CD8-positive, alpha-beta memory T cell (primary cell): ENCODE results near the gene SOX12. TPM values are rescaled to one million over a fixed set of nuclear protein-coding genes. Genes with fewer than 3 reads are reported as not detected.

Source experiments
- CTCF ChIA-PET: fragments of 350-600 bp; sonication (Branson Sonifier 250); formaldehyde crosslinking; loops from one replicate; lab custom pipeline; 2021; ENCODE audit warnings: antibody characterized with exemption; lab: Charles Lee
- POLR2A ChIA-PET: fragments of 350-600 bp; sonication (Branson Sonifier 250); formaldehyde crosslinking; loops from one replicate; lab custom pipeline; 2021; ENCODE audit warnings: antibody characterized with exemption; lab: Charles Lee
- DNase-seq, 5 donors: peaks; one replicate each; pipeline versions ENCODE4 v3.0.0 to v3.0.0-alpha.2; 2020 to 2022; ENCODE audit warnings: mixed read lengths in 1 of 5
- H3K27ac ChIP-seq: one replicate; pipeline ENCODE4 v1.7.0; 2013; ENCODE audit warnings: low read depth, mild to moderate bottlenecking, low read length, moderate library complexity
- H3K27me3 ChIP-seq: 2 replicates; pipeline ENCODE4 v1.7.0; 2013; ENCODE audit warnings: low read length, mild to moderate bottlenecking; ENCODE audit not compliant: insufficient read depth, poor library complexity, severe bottlenecking
- H3K36me3 ChIP-seq: 2 replicates; pipeline ENCODE4 v1.7.0; 2013; ENCODE audit warnings: mild to moderate bottlenecking, low read length, moderate library complexity; ENCODE audit not compliant: insufficient read depth
- H3K4me1 ChIP-seq: 2 replicates; pipeline ENCODE4 v1.7.0; 2013; ENCODE audit warnings: mild to moderate bottlenecking, low read length, moderate library complexity; ENCODE audit not compliant: insufficient read depth
- H3K4me3 ChIP-seq: 2 replicates; pipeline ENCODE4 v1.7.0; 2013; ENCODE audit warnings: mild to moderate bottlenecking, low read length
- H3K9me3 ChIP-seq: 2 replicates; pipeline ENCODE4 v1.7.0; 2013; ENCODE audit warnings: mild to moderate bottlenecking, low read length
- H3K27ac Mint-ChIP-seq, 8 donors: one replicate each; pipeline ENCODE4 v1.8.0; 2020 to 2021; ENCODE audit warnings: mixed read lengths in 8 of 8, mild to moderate bottlenecking in 6 of 8, inconsistent platforms in 3 of 8, moderate library complexity in 3 of 8
- H3K27me3 Mint-ChIP-seq, 2 donors: one replicate each; pipeline ENCODE4 v1.8.0; 2020 to 2021; ENCODE audit warnings: mixed read lengths in 2 of 2, mild to moderate bottlenecking in 1 of 2, moderate library complexity in 1 of 2
- H3K36me3 Mint-ChIP-seq, 3 donors: one replicate each; pipeline ENCODE4 v1.8.0; 2020 to 2021; ENCODE audit warnings: mixed read lengths in 3 of 3, inconsistent platforms in 1 of 3, mild to moderate bottlenecking in 1 of 3
- H3K4me1 Mint-ChIP-seq, 3 donors: one replicate each; pipeline ENCODE4 v1.8.0; 2020 to 2021; ENCODE audit warnings: mixed read lengths in 3 of 3, inconsistent platforms in 1 of 3, mild to moderate bottlenecking in 1 of 3
- H3K4me3 Mint-ChIP-seq, 7 donors: one replicate each; pipeline ENCODE4 v1.8.0; 2020 to 2021; ENCODE audit warnings: mixed read lengths in 7 of 7, mild to moderate bottlenecking in 6 of 7, moderate library complexity in 4 of 7, inconsistent platforms in 2 of 7
- H3K9me3 Mint-ChIP-seq, 5 donors: one replicate each; pipeline ENCODE4 v1.8.0; 2020 to 2022; ENCODE audit warnings: mixed read lengths in 5 of 5, mild to moderate bottlenecking in 3 of 5, moderate library complexity in 2 of 5, inconsistent platforms in 1 of 5
- polyA plus RNA-seq: library from polyadenylated mRNA; unstranded; fragments of 300-500 nt; fragmentation: Illumina TruSeq; gene quantifications from one replicate; pipeline ENCODE4 v1.2.3, GENCODE V29; 2021
- total RNA-seq, 2 experiments: library from RNA; stranded (reverse); gene quantifications; one replicate each; pipeline ENCODE4 v1.2.3, GENCODE V29; 2021

SOX12 gene
- total and polyA plus RNA-seq, 3 experiments from 2014 or later = 0.64 to 5.1 (median 4.7) TPM

DNA sequence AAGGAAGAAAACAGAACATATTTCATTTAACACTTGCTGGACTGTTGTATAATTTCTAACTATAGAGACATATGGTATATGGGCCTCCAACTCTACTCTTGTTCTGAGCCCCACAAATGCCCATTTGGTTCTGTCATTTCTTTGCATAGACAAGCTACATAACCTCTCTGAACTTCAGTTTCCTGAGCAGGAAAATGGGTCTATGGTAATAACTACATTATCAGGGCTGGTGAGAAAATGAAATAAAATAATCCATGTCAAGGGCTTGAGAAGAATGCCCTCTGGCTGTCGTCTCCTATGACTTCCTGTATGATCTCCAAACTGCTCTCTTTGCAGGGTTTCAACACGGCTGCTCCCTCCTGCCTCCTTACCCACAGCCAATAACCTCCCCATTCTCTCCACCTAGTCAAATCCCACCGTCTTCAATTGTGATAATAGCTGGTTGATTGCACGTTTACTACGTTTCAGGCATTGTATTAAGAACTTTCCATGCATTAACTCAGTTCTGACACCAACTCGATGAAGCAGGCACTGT lies 16.0 kb upstream of the SOX12 start:
- no peak overlapping the region for H3K4me3 ChIP-seq
- no peak for DNase-seq
- H3K27me3 Mint-ChIP-seq = no peaks in the 10 kb centered on the region
- no peak overlapping the region for H3K27ac ChIP-seq
- no peaks in the 10 kb centered on the region for H3K36me3 ChIP-seq
- POLR2A ChIA-PET = interaction anchor here (0.9 kb wide), 1 partner anchor 11 kb away, joined by 3 read pairs; no protein-coding TSS in a partner anchor
- no peaks in the 10 kb centered on the region for H3K9me3 ChIP-seq
- no peaks in the 10 kb centered on the region for H3K27me3 ChIP-seq
- peaks cover 11% of the 10 kb centered on the region for H3K4me1 ChIP-seq
- no peaks in the 10 kb centered on the region for H3K36me3 Mint-ChIP-seq
- peak overlapping the region in 2 of 7 donors; percentile 16 to 20 for H3K4me3 Mint-ChIP-seq
- H3K27ac Mint-ChIP-seq = peak overlapping the region in 2 of 8 donors; percentile 7 to 47
- no peaks in the 10 kb centered on the region for H3K9me3 Mint-ChIP-seq
- peaks cover 9 to 14% (median 10%) of the 10 kb centered on the region in 3 donors for H3K4me1 Mint-ChIP-seq
- CTCF ChIA-PET = interaction anchor here (1.2 kb wide), 2 partner anchors 11 to 21 kb away, joined by 3 read pairs; no protein-coding TSS in a partner anchor

DNA sequence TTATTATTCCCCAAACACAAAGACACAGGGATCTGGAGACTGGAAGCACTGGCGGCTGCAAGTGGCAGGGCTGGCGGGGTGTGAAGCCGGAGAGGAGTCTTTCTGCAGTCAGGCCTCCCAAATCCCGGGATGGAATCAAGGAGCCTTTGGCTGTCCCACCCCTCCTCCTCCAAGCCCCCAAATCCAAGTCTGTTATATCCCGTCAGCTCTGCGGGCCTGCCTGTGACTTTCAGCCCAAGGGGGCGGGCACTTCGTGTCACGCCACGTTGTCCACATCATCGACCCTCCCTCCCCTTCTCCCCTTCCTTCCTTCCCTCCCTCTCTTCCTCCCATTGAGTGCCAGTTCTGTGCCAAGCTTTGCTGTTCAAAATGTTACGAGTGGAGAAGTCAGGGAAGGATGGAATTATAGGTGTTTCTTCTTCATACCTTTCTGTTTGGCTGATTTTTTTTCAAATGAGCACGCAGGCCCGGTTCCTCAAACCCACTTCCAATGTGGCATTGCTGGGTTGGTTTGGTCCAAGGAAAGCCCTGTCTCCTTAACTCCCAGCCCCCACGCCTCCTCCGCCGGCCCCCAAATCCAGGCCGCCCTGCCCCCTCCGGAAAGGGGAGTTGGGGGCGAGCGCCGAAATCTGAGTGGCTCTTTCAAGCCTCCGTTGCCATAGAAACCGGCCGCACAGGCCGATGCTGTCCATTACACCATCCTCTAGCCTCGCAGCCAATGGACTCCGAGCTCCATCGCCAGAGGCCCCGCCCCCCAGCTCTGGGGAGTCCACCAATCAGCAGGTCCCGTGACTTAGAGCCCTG lies 15.3 kb upstream of the SOX12 start:
- no peaks in the 10 kb centered on the region for H3K36me3 ChIP-seq
- H3K9me3 ChIP-seq = no peaks in the 10 kb centered on the region
- Mint-ChIP-seq H3K27me3 (no peaks in the 10 kb centered on the region), H3K9me3 (no peaks in the 10 kb centered on the region), H3K36me3 (no peaks in the 10 kb centered on the region), H3K27ac (peak overlapping the region in 5 of 8 donors; percentile 31 to 73 (median 52)), H3K4me1 (peaks cover 9 to 14% (median 10%) of the 10 kb centered on the region in 3 donors), H3K4me3 (peak overlapping the region in 6 of 7 donors; percentile 55 to 75 (median 67))
- ChIA-PET CTCF (interaction anchor here (1.1 to 1.2 kb wide), 3 partner anchors 12 to 20 kb away, joined by 3 to 4 read pairs (median 3); no protein-coding TSS in a partner anchor), POLR2A (interaction anchor here (0.7 to 0.9 kb wide), 4 partner anchors 8 to 598 kb away, joined by 3 to 7 read pairs (median 5); no protein-coding TSS in a partner anchor)
- peak; percentile 25 to 82 (median 64) for DNase-seq
- H3K27me3 ChIP-seq = no peaks in the 10 kb centered on the region
- H3K27ac ChIP-seq = no peak overlapping the region
- H3K4me3 ChIP-seq = peak overlapping the region; percentile 34
- H3K4me1 ChIP-seq = peaks cover 11% of the 10 kb centered on the region

DNA sequence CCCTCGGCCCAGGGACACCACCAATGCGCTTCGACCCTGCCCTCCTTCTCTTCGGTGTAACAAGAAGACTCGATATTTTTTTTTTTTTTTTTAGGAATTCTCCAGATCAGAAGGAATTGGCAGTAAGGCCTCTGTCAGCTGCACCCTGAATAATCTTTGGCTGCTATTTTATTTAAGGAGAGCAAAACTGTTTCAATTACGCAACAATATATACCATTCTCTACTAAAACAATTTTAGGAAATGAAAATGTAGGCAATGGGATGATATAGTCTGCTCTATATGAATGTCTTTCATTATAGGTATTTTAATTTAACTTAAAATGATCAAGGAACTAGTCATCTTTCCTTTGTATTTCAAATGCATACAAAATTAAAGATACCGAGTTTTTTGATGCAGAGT lies 14.7 kb upstream of the SOX12 start:
- Mint-ChIP-seq H3K27ac (peak overlapping the region in 3 of 8 donors; percentile 51 to 73 (median 52)), H3K4me3 (peak overlapping the region in 6 of 7 donors; percentile 55 to 75 (median 67)), H3K36me3 (no peaks in the 10 kb centered on the region), H3K27me3 (no peaks in the 10 kb centered on the region), H3K4me1 (peaks cover 9 to 14% (median 10%) of the 10 kb centered on the region in 3 donors), H3K9me3 (no peaks in the 10 kb centered on the region)
- ChIA-PET CTCF (interaction anchor here (1.1 to 1.2 kb wide), 2 partner anchors 14 to 20 kb away, joined by 3 to 4 read pairs; no protein-coding TSS in a partner anchor), POLR2A (interaction anchor here (0.7 to 0.9 kb wide), 3 partner anchors 9 to 597 kb away, joined by 5 to 7 read pairs (median 5); no protein-coding TSS in a partner anchor)
- peaks cover 11% of the 10 kb centered on the region for H3K4me1 ChIP-seq
- no peaks in the 10 kb centered on the region for H3K36me3 ChIP-seq
- H3K27ac ChIP-seq = no peak overlapping the region
- DNase-seq = no peak
- peak overlapping the region; percentile 34 for H3K4me3 ChIP-seq
- H3K9me3 ChIP-seq = no peaks in the 10 kb centered on the region
- no peaks in the 10 kb centered on the region for H3K27me3 ChIP-seq

GRCh38 chr20:311609-312008 lies 13.7 kb upstream of the SOX12 start:
- Histone ChIP-seq H3K27me3 (no peaks in the 10 kb centered on the region), H3K36me3 (no peaks in the 10 kb centered on the region), H3K27ac (no peak overlapping the region), H3K4me3 (no peak overlapping the region), H3K9me3 (no peaks in the 10 kb centered on the region), H3K4me1 (peaks cover 11% of the 10 kb centered on the region)
- ChIA-PET POLR2A (no interaction called here), CTCF (interaction anchor here (1.0 to 2.6 kb wide), 2 partner anchors 12 to 14 kb away, joined by 3 to 6 read pairs; partner anchors contain the start of genes SOX12 and ZCCHC3)
- DNase-seq = no peak
- Mint-ChIP-seq H3K27ac (peak overlapping the region in 1 of 8 donors; percentile 15), H3K27me3 (no peaks in the 10 kb centered on the region), H3K9me3 (no peaks in the 10 kb centered on the region), H3K36me3 (peaks cover 0 to 2% (median 0%) of the 10 kb centered on the region in 3 donors), H3K4me3 (no peak overlapping the region), H3K4me1 (peaks cover 9 to 14% (median 10%) of the 10 kb centered on the region in 3 donors)

GRCh38 chr20:312067-312466 lies 13.3 kb upstream of the SOX12 start:
- H3K36me3 Mint-ChIP-seq = peaks cover 0 to 2% (median 0%) of the 10 kb centered on the region in 3 donors
- peaks cover 11% of the 10 kb centered on the region for H3K4me1 ChIP-seq
- no peaks in the 10 kb centered on the region for H3K9me3 Mint-ChIP-seq
- no peak overlapping the region for H3K4me3 ChIP-seq
- H3K27ac Mint-ChIP-seq = no peak overlapping the region
- no peak overlapping the region for H3K27ac ChIP-seq
- H3K36me3 ChIP-seq = no peaks in the 10 kb centered on the region
- ChIA-PET POLR2A (no interaction called here), CTCF (interaction anchor here (0.8 to 2.6 kb wide), 3 partner anchors 12 to 18 kb away, joined by 3 to 6 read pairs (median 3); partner anchors contain the start of genes SOX12 and ZCCHC3)
- H3K4me1 Mint-ChIP-seq = peaks cover 9 to 14% (median 10%) of the 10 kb centered on the region in 3 donors
- H3K27me3 Mint-ChIP-seq = no peaks in the 10 kb centered on the region
- no peaks in the 10 kb centered on the region for H3K27me3 ChIP-seq
- no peak overlapping the region for H3K4me3 Mint-ChIP-seq
- no peaks in the 10 kb centered on the region for H3K9me3 ChIP-seq
- DNase-seq = no peak

DNA sequence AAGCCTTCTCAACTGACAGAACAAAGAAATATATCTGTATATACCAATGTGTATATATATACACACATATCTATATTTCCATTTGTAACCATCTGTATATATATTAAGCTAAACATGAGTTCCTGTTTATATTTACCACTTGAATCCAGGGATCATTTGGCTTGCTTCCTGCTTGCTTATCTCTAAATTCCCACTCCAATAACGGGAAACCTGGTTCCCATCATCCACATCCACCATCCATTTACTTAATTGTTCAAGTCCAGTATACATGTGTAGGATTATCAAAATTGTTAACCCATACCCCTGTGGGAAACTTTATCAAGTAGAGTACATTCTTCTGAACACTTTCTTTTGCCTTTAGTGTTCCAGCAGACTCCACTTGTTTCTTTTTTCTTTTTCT lies 12.5 kb upstream of the SOX12 start:
- peaks cover 9 to 14% (median 10%) of the 10 kb centered on the region in 3 donors for H3K4me1 Mint-ChIP-seq

DNA sequence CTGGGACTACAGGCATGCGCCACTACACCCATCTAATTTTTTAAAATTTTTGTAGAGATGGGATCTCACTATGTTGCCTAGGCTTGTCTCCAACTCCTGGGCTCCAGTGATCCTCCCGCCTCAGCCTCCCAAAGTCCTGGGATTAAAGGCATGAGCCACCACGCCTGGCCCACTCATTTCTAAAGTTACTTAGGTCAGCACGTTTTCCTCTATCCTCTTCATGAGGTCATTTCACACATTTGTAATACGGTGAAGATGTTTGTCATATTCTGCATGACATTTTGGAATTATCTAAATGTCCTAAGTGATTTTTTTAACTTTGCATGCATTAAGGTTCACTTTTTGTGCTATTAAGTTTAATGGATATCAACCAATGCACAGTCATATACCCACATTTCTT lies 11.9 kb upstream of the SOX12 start:
- peaks cover 11% of the 10 kb centered on the region for H3K4me1 ChIP-seq
- no peak overlapping the region for H3K27ac ChIP-seq
- no peaks in the 10 kb centered on the region for H3K9me3 ChIP-seq
- H3K4me3 ChIP-seq = no peak overlapping the region
- ChIA-PET CTCF (interaction anchor here (2.6 kb wide), 1 partner anchor 11 kb away, joined by 6 read pairs; the partner anchor contains the start of gene SOX12), POLR2A (no interaction called here)
- H3K36me3 ChIP-seq = no peaks in the 10 kb centered on the region
- H3K27me3 ChIP-seq = no peaks in the 10 kb centered on the region
- peaks cover 0 to 2% (median 0%) of the 10 kb centered on the region in 3 donors for H3K36me3 Mint-ChIP-seq
- no peaks in the 10 kb centered on the region for H3K9me3 Mint-ChIP-seq
- H3K4me1 Mint-ChIP-seq = peaks cover 9 to 14% (median 10%) of the 10 kb centered on the region in 3 donors
- no peaks in the 10 kb centered on the region for H3K27me3 Mint-ChIP-seq
- no peak for DNase-seq
- no peak overlapping the region for H3K27ac Mint-ChIP-seq
- H3K4me3 Mint-ChIP-seq = no peak overlapping the region

More for the DNA sequence above, 12.5 kb upstream of the SOX12 start:
- H3K36me3 ChIP-seq = no peaks in the 10 kb centered on the region
- H3K4me1 ChIP-seq = peaks cover 11% of the 10 kb centered on the region
- H3K4me3 ChIP-seq = no peak overlapping the region
- H3K9me3 ChIP-seq = no peaks in the 10 kb centered on the region
- no peaks in the 10 kb centered on the region for H3K27me3 Mint-ChIP-seq
- ChIA-PET CTCF (interaction anchor here (0.8 to 2.6 kb wide), 2 partner anchors 11 to 17 kb away, joined by 3 to 6 read pairs; partner anchors contain the start of gene SOX12), POLR2A (no interaction called here)
- peaks cover 0 to 2% (median 0%) of the 10 kb centered on the region in 3 donors for H3K36me3 Mint-ChIP-seq
- no peaks in the 10 kb centered on the region for H3K27me3 ChIP-seq
- H3K27ac ChIP-seq = no peak overlapping the region
- no peaks in the 10 kb centered on the region for H3K9me3 Mint-ChIP-seq
- H3K27ac Mint-ChIP-seq = no peak overlapping the region
- H3K4me3 Mint-ChIP-seq = no peak overlapping the region
- no peak for DNase-seq
